Measurements from ENCODE around the gene LENEP.

- TF ChIP-seq CTCF (IDR thresholded peaks at IDR 0.05) (no peak), POLR2A (IDR thresholded peaks at IDR 0.05) (no peak), POLR2AphosphoS5 (IDR thresholded peaks at IDR 0.05) (no peak)
Measured at GRCh38 chr1:155018617-155019348, 25.4 kb downstream of the LENEP start.
